Measurements from ENCODE around the gene MAPK8IP2. TPM values are rescaled to one million over a fixed set of nuclear protein-coding genes. Genes with fewer than 3 reads are reported as not detected.

Gene MAPK8IP2
- total and polyA plus RNA-seq, 2 of the 13 experiments (the other 11 are each of a cell fraction or from before 2014, with no cell fraction given) = 1.3 to 2.6 TPM

- TF ChIP-seq GLI4 (CRISPR knock-in tag; IDR thresholded peaks at IDR 0.05; ENCODE audit: borderline replicate concordance) (no peak), CERS6 (CRISPR knock-in tag; IDR thresholded peaks at IDR 0.05) (no peak), XBP1 (CRISPR knock-in tag; IDR thresholded peaks at IDR 0.05) (no peak), ZNF280B (CRISPR knock-in tag; IDR thresholded peaks at IDR 0.05; ENCODE audit: borderline replicate concordance) (peak; percentile 68; the same call in 1 of the 2 replicates), CTCF (CRISPR knock-in tag; IDR thresholded peaks at IDR 0.05) (no peak), ZBTB40 (IDR thresholded peaks at IDR 0.05) (no peak), ZBTB40 (CRISPR knock-in tag; IDR thresholded peaks at IDR 0.05) (0 out of 2 replicates have a peak, but pooled peaks have one; percentile 24), ZNF850 (CRISPR knock-in tag; conservative IDR thresholded peaks at IDR 0.05) (no peak), ZNF788 (CRISPR knock-in tag; IDR thresholded peaks at IDR 0.05; ENCODE audit: borderline replicate concordance) (no peak), SRY (CRISPR knock-in tag; IDR thresholded peaks at IDR 0.05) (peak; percentile 30; the same call in 1 of the 2 replicates), MXD1 (CRISPR knock-in tag; IDR thresholded peaks at IDR 0.05) (no peak)
Measured at GRCh38 chr22:50640857-50641647, 40.5 kb downstream of the MAPK8IP2 start (continued).
